Body of pancreas (tissue), 4 donors: ENCODE results near the gene TDRD9. TPM values are rescaled to one million over a fixed set of nuclear protein-coding genes. Genes with fewer than 3 reads are reported as not detected.

Source experiments
- ATAC-seq: fragments of 150-250 bp; one replicate; pipeline ENCODE4 v1.9.1; 2016
- DNase-seq, 4 donors: peaks; one replicate each; pipeline ENCODE4 v3.0.0-alpha.2; 2019
- H3K27ac ChIP-seq, 4 donors: fragments of 200-600 bp; sonication (generic); 1 replicate in 3 of 4; 2 replicates in 1 of 4; pipeline versions ENCODE4 v1.5.1 to v1.6.1; 2016 to 2019; ENCODE audit warnings: mild to moderate bottlenecking in 1 of 4, mixed read lengths in 1 of 4, moderate library complexity in 1 of 4
- H3K27me3 ChIP-seq, 2 donors: fragments of 200-600 bp; sonication (generic); one replicate each; pipeline ENCODE4 v1.6.0; 2016; ENCODE audit warnings: mild to moderate bottlenecking in 1 of 2
- H3K36me3 ChIP-seq, 2 donors: fragments of 200-600 bp; sonication (generic); replicated peaks in 1 of 2; 2 replicates each; pipeline ENCODE4 v1.5.1; 2016; ENCODE audit warnings: low read depth in 2 of 2; ENCODE audit not compliant: insufficient read depth in 1 of 2
- H3K4me1 ChIP-seq: fragments of 200-600 bp; sonication (generic); one replicate; pipeline ENCODE4 v1.6.0; 2016
- H3K4me3 ChIP-seq, 2 donors: fragments of 200-600 bp; sonication (generic); 1 replicate in 1 of 2; 2 replicates in 1 of 2; pipeline ENCODE4 v1.5.1; 2016 to 2019
- H3K9me3 ChIP-seq, 3 donors: fragments of 200-600 bp; sonication (generic); 1 replicate in 2 of 3; 2 replicates in 1 of 3; pipeline ENCODE4 v1.5.1; 2016
- POLR2A ChIP-seq, 3 donors: fragments of 450-650 bp; IDR thresholded peaks; one replicate each; pipeline ENCODE4 v1.6.1; 2016; ENCODE audit warnings: antibody characterized with exemption in 3 of 3, mild to moderate bottlenecking in 2 of 3
- WGBS, 2 donors: methylation state at CpG; one replicate each; pipeline ENCODE4 v1.1.5; 2017; 5-methylcytosine and 5-hydroxymethylcytosine counted together
- intact Hi-C: fragments of 100-400 bp; cut with DNase I; formaldehyde crosslinking; loops from one replicate; pipeline ENCODE4 v1.15.1; 2023
- total RNA-seq, 2 donors: library from RNA; depleted of rRNA; stranded (reverse); fragments of >200 nt; gene quantifications; one replicate each; pipeline ENCODE4 v1.1.0, GENCODE V29; 2016
- TF ChIP-seq, protein P1 (sequence below), 7 experiments: fragments of 450-650 bp in 4 of 7; fragments of 200-600 bp in 3 of 7; sonication (generic) in 3 of 7; IDR thresholded peaks; one replicate each; pipeline ENCODE4 v1.5.1; 2016 to 2019; ENCODE audit warnings: antibody characterized with exemption in 7 of 7

The TDRD9 gene
- total RNA-seq, 2 donors from 2014 or later, result 2.0 to 4.7 TPM

DNA sequence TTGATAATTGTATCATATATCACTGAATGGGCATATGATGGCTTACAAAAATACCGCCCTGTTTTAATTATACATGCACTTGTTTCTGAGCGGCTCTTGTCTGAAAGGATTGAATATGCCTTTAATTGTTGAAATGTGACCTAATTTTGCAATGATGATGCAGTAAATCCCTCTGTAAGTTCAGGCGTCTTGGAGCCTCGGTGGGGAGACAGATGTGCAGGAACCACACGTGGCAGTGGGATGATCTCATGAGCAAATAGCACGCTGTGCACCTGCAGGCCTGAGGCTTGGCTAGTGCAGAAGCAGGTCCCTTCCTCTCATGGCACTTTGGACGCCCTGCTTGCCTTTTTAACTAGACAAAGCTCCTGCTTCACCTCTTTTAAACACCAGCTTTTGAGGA is 108.0 kb downstream of the TDRD9 start:
- TF ChIP-seq, protein P1, sequence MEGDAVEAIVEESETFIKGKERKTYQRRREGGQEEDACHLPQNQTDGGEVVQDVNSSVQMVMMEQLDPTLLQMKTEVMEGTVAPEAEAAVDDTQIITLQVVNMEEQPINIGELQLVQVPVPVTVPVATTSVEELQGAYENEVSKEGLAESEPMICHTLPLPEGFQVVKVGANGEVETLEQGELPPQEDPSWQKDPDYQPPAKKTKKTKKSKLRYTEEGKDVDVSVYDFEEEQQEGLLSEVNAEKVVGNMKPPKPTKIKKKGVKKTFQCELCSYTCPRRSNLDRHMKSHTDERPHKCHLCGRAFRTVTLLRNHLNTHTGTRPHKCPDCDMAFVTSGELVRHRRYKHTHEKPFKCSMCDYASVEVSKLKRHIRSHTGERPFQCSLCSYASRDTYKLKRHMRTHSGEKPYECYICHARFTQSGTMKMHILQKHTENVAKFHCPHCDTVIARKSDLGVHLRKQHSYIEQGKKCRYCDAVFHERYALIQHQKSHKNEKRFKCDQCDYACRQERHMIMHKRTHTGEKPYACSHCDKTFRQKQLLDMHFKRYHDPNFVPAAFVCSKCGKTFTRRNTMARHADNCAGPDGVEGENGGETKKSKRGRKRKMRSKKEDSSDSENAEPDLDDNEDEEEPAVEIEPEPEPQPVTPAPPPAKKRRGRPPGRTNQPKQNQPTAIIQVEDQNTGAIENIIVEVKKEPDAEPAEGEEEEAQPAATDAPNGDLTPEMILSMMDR (IDR thresholded peaks at IDR 0.05), result no peak
- no peak for TF ChIP-seq POLR2A (IDR thresholded peaks at IDR 0.05)

DNA sequence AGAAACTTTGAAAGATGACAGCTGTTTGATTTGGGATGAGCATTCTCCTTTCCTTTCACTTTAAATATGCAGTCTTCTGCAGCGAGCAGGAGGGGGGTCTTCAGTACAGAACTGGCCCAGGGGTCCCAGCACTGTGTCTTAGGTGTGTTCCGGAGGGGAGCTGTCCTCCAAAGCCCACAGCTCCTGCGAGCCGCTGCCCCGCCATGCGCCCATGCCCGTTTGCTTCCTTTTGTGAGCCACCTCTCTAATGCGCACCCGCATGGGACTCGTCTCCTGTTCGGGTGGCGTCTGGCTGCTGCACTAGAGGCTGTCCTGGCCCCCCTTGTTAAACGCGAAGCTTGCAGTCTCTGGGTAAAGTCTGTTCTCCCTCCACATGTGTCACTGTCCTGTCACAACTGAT is 108.8 kb downstream of the TDRD9 start:
- 83 to 90% methylated on average over 13 to 14 of the region's 14 CpGs for WGBS, 2 donors
- H3K4me1 ChIP-seq, result no peaks in the 10 kb centered on the region
- H3K27me3 ChIP-seq, result peaks cover 0 to 7% of the 10 kb centered on the region in 2 donors
- H3K27ac ChIP-seq, result no peak overlapping the region
- no peak for DNase-seq
- intact Hi-C loops, result no loop called here
- H3K9me3 ChIP-seq, result no peaks in the 10 kb centered on the region
- no peak for TF ChIP-seq POLR2A (IDR thresholded peaks at IDR 0.05)
- TF ChIP-seq, protein P1 (IDR thresholded peaks at IDR 0.05), result no peak
- no peak for ATAC-seq
- no peak overlapping the region for H3K4me3 ChIP-seq
- no peaks in the 10 kb centered on the region for H3K36me3 ChIP-seq

More for the DNA sequence above, 108.0 kb downstream of the TDRD9 start:
- intact Hi-C loops, result no loop called here
- WGBS, 2 donors, result 68 to 76% methylated on average over 7 of the region's 7 CpGs
- ATAC-seq (no peak), DNase-seq (peak in 1 of 4 donors; percentile 18)
- H3K36me3 ChIP-seq, result no peaks in the 10 kb centered on the region
- H3K4me3 ChIP-seq, result no peak overlapping the region
- H3K27me3 ChIP-seq, result peaks cover 0 to 7% of the 10 kb centered on the region in 2 donors
- H3K27ac ChIP-seq, result no peak overlapping the region
- H3K4me1 ChIP-seq, result no peaks in the 10 kb centered on the region
- H3K9me3 ChIP-seq, result no peaks in the 10 kb centered on the region

DNA sequence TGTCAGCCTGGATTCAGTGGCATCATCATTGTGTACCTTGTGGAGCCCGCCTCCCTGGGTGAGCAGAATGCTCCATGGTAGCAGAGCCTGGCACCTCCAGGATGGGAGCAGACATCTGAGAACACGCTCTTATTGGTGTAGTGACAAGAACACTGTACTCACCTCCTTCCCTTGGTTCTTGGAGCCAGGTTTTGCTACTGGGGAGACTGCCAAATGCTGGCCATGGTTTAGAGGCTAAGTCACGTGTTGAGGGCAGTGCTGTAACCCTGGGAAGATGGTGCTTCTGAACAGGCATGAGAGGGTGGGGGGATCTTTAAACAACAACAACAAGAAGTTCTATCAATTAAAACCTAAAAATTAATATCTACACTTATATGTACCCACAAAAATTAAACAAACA is 109.6 kb downstream of the TDRD9 start:
- peak in 2 of 4 donors; percentile 25 to 58 for DNase-seq
- Histone ChIP-seq H3K9me3 (no peaks in the 10 kb centered on the region), H3K36me3 (no peaks in the 10 kb centered on the region), H3K27ac (no peak overlapping the region), H3K27me3 (peaks cover 0 to 7% of the 10 kb centered on the region in 2 donors), H3K4me1 (no peaks in the 10 kb centered on the region), H3K4me3 (no peak overlapping the region)
- 59 to 75% methylated on average over 2 to 3 of the region's 3 CpGs for WGBS, 2 donors
- intact Hi-C loops, result no loop called here
- ATAC-seq, result no peak
- TF ChIP-seq POLR2A (IDR thresholded peaks at IDR 0.05), result no peak

DNA sequence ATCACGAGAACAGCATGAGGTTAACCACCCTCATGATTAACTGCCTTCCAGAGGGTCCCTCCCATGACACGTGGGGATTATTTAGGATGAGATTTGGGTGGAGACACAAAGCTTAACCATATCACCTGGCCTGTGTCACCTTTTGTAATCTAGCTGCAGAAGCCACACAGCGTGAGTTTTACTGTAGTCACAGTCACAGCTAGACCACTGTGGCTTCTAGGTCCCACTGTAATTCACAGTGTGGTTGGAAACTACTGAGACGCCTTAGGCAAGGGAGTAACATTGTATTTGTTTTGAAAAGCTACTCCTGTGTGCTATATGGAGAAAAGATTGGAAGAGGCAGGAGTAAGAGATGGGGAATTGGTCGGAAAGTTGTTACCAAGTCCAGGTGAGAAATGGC is 111.0 kb downstream of the TDRD9 start:
- ATAC-seq, result no peak
- intact Hi-C loops, result no loop called here
- H3K27me3 ChIP-seq, result peaks cover 0 to 7% of the 10 kb centered on the region in 2 donors
- no peaks in the 10 kb centered on the region for H3K4me1 ChIP-seq
- WGBS, 2 donors, result 72 to 80% methylated on average over 5 of the region's 5 CpGs
- DNase-seq, result no peak
- H3K4me3 ChIP-seq, result no peak overlapping the region
- no peaks in the 10 kb centered on the region for H3K36me3 ChIP-seq
- H3K27ac ChIP-seq, result no peak overlapping the region
- H3K9me3 ChIP-seq, result no peaks in the 10 kb centered on the region
- TF ChIP-seq POLR2A (IDR thresholded peaks at IDR 0.05), result no peak
- TF ChIP-seq, protein P1 (IDR thresholded peaks at IDR 0.05), result no peak

DNA sequence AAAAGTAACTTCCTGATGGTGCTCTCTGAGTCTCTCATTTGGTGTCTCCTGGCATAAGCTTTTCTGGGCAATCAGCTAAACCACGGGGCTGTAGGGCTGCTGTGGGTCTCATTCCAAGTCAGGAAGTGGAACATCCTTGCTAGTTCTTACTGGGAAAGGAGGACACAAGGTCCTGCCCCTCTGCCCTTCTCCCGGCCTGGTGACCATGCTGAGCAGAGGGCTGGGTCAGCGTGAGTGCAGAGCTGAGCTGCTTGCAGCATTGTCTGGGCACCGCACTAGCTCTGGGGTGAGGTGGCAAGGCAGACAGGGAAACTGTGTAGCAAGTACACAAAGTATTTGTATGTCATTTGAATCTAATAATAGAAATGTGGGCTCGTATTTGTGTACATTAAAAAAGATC is 112.3 kb downstream of the TDRD9 start:
- no peak overlapping the region for H3K27ac ChIP-seq
- H3K4me3 ChIP-seq, result no peak overlapping the region
- H3K9me3 ChIP-seq, result no peaks in the 10 kb centered on the region
- H3K4me1 ChIP-seq, result no peaks in the 10 kb centered on the region
- WGBS, 2 donors, result 52 to 54% methylated on average over 5 of the region's 5 CpGs
- DNase-seq, result no peak
- no peak for ATAC-seq
- peaks cover 0 to 7% of the 10 kb centered on the region in 2 donors for H3K27me3 ChIP-seq
- intact Hi-C loops, result no loop called here
- no peak for TF ChIP-seq POLR2A (IDR thresholded peaks at IDR 0.05)
- TF ChIP-seq, protein P1 (IDR thresholded peaks at IDR 0.05), result no peak
- H3K36me3 ChIP-seq, result no peaks in the 10 kb centered on the region
